CD4-positive, alpha-beta T cell (primary cell): ENCODE results near the gene LRRC53. TPM values are rescaled to one million over a fixed set of nuclear protein-coding genes. Genes with fewer than 3 reads are reported as not detected.

Experiments
- ATAC-seq: fragments of 200-7000 bp; cut with Tn5 transposase; one replicate; pipeline ENCODE4 v1.10.0; 2022; ENCODE audit warnings: mild to moderate bottlenecking; ENCODE audit not compliant: poor library complexity
- CTCF ChIA-PET: fragments of 350-600 bp; sonication (Branson Sonifier 250); formaldehyde crosslinking; loops from one replicate; lab custom pipeline; 2021; ENCODE audit warnings: antibody characterized with exemption, inconsistent platforms; lab: Charles Lee
- POLR2A ChIA-PET: fragments of 350-600 bp; sonication (Branson Sonifier 250); formaldehyde crosslinking; loops from one replicate; lab custom pipeline; 2021; ENCODE audit warnings: antibody characterized with exemption, inconsistent platforms; lab: Charles Lee
- DNase-seq, 14 experiments: peaks; one replicate each; pipeline ENCODE4 v3.0.0-alpha.2; 2013 to 2020; ENCODE audit warnings: mixed read lengths in 2 of 14
- H3K27ac ChIP-seq, 2 donors: one replicate each; pipeline versions ENCODE4 v1.5.1 to v1.7.0; 2013; ENCODE audit warnings: low read length in 2 of 2, low read depth in 1 of 2, mild to moderate bottlenecking in 1 of 2
- H3K27me3 ChIP-seq, 2 experiments: 1 replicate in 1 of 2; 2 replicates in 1 of 2; pipeline versions ENCODE4 v1.6.1 to v1.7.0; 2013; ENCODE audit warnings: low read length in 2 of 2, control low read depth in 1 of 2, mild to moderate bottlenecking in 1 of 2, moderate library complexity in 1 of 2; ENCODE audit not compliant: insufficient read depth in 2 of 2, control insufficient read depth in 1 of 2
- H3K36me3 ChIP-seq: one replicate; pipeline ENCODE4 v1.6.1; 2013; ENCODE audit warnings: low read length, control low read depth; ENCODE audit not compliant: insufficient read depth
- H3K4me1 ChIP-seq: one replicate; pipeline ENCODE4 v1.6.1; 2013; ENCODE audit warnings: low read length, control low read depth; ENCODE audit not compliant: insufficient read depth
- H3K4me3 ChIP-seq: one replicate; pipeline ENCODE4 v1.5.1; 2013; ENCODE audit warnings: mild to moderate bottlenecking, low read length, moderate library complexity
- H3K9me3 ChIP-seq, 2 experiments: 1 replicate in 1 of 2; 2 replicates in 1 of 2; pipeline versions ENCODE4 v1.6.1 to v1.7.0; 2013; ENCODE audit warnings: low read length in 2 of 2, mild to moderate bottlenecking in 2 of 2, control low read depth in 1 of 2, moderate library complexity in 1 of 2; ENCODE audit not compliant: control insufficient read depth in 1 of 2, insufficient read depth in 1 of 2
- H3K27ac Mint-ChIP-seq: one replicate; pipeline ENCODE4 v1.8.0; 2020; ENCODE audit warnings: mixed read lengths
- H3K27me3 Mint-ChIP-seq: one replicate; pipeline ENCODE4 v1.8.0; 2021; ENCODE audit warnings: mixed read lengths
- H3K36me3 Mint-ChIP-seq: one replicate; pipeline ENCODE4 v1.8.0; 2021; ENCODE audit warnings: low read depth, mixed read lengths
- H3K4me1 Mint-ChIP-seq: one replicate; pipeline ENCODE4 v1.8.0; 2021; ENCODE audit warnings: low read depth, mixed read lengths
- H3K4me3 Mint-ChIP-seq: one replicate; pipeline ENCODE4 v1.8.0; 2020; ENCODE audit warnings: mild to moderate bottlenecking, mixed read lengths
- H3K9me3 Mint-ChIP-seq: one replicate; pipeline ENCODE4 v1.8.0; 2020; ENCODE audit warnings: mixed read lengths
- intact Hi-C, 2 experiments: fragments of 100-400 bp; cut with DNase I in 1 of 2; cut with micrococcal nuclease in 1 of 2; formaldehyde crosslinking; loops; one replicate each; pipeline versions ENCODE4 v1.15.1 to v1.9.0; 2023 to 2025; cut with DNase I, micrococcal nuclease
- total RNA-seq, 174 experiments: library from RNA in 2 of 174; stranded (reverse) in 2 of 174; gene quantifications; one replicate each; pipeline ENCODE4 v1.2.3 and lab custom pipeline; 2021 to 2026
- TF ChIP-seq, protein P1 (sequence below): fragments of 200-600 bp; IDR thresholded peaks from one replicate; pipeline ENCODE4 v1.8.0; 2022; ENCODE audit warnings: antibody characterized with exemption, mild to moderate bottlenecking

The LRRC53 gene
- total RNA-seq, 2 experiments from 2014 or later: not detected

DNA sequence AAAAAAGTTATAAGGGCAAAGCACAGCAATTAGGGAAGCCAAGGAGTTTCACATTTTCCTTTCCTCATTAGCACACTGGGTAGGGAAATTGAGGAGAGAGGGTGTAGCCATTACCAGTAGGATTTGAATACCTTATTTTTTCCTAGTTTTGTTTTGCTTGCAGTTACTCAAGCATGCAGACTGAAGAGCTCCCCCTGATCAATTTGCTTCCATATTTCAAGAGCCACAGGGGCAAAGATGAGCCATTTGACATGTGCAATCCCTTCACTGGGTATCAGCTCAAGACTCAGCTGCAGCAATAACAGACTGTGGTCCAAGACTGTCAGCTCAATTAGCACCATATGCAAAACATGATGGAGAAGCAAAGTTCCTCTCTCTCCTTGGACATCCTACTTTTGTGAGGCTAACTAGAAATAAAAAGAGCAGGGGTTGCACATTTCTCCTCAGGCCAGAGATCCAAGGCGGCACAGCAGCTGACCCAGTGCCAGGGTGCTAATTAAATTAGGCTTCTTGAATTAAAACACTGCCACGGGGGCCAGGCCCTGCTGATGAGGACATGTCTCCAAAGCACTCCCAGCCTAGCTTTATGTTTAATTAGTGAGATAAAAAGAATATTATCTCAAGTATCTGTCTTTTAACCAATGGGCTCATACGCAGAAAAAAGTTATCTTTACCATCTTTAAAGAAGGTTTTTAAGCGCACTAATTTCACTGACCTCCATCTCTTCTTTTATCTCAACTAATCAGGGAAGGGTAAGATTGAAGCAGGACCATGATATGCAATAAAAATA lies 36.7 kb upstream of the LRRC53 start:
- H3K9me3 Mint-ChIP-seq: no peaks in the 10 kb centered on the region

DNA sequence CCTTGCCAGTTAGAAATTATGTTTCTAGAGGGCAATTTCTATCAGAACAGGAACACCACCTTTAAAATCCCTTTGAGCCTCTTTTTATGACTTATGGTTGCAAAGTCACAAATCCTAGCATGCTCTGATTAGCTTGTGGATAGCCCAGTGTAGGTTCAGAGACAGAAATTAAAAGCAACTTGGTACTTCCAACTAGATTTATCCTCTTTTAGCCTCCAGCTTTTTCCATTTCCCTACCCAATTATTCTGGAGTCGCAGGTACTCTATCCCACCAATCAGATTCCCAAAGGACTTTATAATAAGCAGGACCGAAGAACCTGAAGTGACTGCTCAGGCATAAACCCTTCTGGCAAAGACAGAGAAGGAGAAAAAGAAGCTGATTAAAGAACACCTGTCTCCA lies 33.4 kb upstream of the LRRC53 start:
- intact Hi-C loops: no loop called here
- Mint-ChIP-seq H3K36me3 (no peaks in the 10 kb centered on the region), H3K9me3 (no peaks in the 10 kb centered on the region), H3K27me3 (peaks cover 11% of the 10 kb centered on the region), H3K27ac (no peak overlapping the region), H3K4me3 (no peak overlapping the region), H3K4me1 (no peaks in the 10 kb centered on the region)
- H3K27me3 ChIP-seq: no peaks in the 10 kb centered on the region
- no peak overlapping the region for H3K27ac ChIP-seq
- no peaks in the 10 kb centered on the region for H3K4me1 ChIP-seq
- ChIA-PET CTCF (no interaction called here), POLR2A (no interaction called here)
- H3K9me3 ChIP-seq: no peaks in the 10 kb centered on the region
- no peak overlapping the region for H3K4me3 ChIP-seq
- H3K36me3 ChIP-seq: no peaks in the 10 kb centered on the region
- DNase-seq (no peak), ATAC-seq (no peak)
- TF ChIP-seq, protein P1, sequence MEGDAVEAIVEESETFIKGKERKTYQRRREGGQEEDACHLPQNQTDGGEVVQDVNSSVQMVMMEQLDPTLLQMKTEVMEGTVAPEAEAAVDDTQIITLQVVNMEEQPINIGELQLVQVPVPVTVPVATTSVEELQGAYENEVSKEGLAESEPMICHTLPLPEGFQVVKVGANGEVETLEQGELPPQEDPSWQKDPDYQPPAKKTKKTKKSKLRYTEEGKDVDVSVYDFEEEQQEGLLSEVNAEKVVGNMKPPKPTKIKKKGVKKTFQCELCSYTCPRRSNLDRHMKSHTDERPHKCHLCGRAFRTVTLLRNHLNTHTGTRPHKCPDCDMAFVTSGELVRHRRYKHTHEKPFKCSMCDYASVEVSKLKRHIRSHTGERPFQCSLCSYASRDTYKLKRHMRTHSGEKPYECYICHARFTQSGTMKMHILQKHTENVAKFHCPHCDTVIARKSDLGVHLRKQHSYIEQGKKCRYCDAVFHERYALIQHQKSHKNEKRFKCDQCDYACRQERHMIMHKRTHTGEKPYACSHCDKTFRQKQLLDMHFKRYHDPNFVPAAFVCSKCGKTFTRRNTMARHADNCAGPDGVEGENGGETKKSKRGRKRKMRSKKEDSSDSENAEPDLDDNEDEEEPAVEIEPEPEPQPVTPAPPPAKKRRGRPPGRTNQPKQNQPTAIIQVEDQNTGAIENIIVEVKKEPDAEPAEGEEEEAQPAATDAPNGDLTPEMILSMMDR: no peak

More for the DNA sequence above, 36.7 kb upstream of the LRRC53 start:
- TF ChIP-seq, protein P1: no peak
- no peak for ATAC-seq
- ChIA-PET POLR2A (no interaction called here), CTCF (no interaction called here)
- H3K4me3 Mint-ChIP-seq: no peak overlapping the region
- no peaks in the 10 kb centered on the region for H3K36me3 Mint-ChIP-seq
- H3K4me1 Mint-ChIP-seq: no peaks in the 10 kb centered on the region
- intact Hi-C loops: no loop called here
- H3K4me3 ChIP-seq: no peak overlapping the region
- no peaks in the 10 kb centered on the region for H3K9me3 ChIP-seq
- no peaks in the 10 kb centered on the region for H3K36me3 ChIP-seq
- no peak overlapping the region for H3K27ac Mint-ChIP-seq
- peaks cover 11% of the 10 kb centered on the region for H3K27me3 Mint-ChIP-seq
- DNase-seq: no peak
- H3K27ac ChIP-seq: no peak overlapping the region
- no peaks in the 10 kb centered on the region for H3K4me1 ChIP-seq
- H3K27me3 ChIP-seq: no peaks in the 10 kb centered on the region

DNA sequence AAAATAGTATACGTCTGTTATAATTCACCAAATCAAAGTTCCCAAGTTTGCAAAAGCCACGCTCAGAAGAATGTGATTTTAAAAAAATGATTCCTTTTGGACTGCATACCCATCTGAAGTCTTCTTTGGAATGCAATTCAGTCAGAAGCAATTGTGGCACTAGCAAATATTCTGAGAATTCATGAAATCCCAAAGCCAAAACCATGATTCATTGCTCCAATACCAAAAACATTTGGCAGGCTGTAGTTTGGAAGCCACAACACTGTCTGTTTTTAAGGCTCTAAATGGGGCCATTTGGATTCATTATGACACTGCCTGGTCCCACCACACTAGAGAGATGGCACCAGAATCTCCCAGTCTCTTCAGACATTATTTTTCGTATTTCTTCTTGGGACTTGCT lies 21.8 kb upstream of the LRRC53 start:
- Mint-ChIP-seq H3K4me1 (no peaks in the 10 kb centered on the region), H3K36me3 (no peaks in the 10 kb centered on the region), H3K4me3 (no peak overlapping the region), H3K9me3 (no peaks in the 10 kb centered on the region), H3K27ac (no peak overlapping the region), H3K27me3 (no peaks in the 10 kb centered on the region)
- Histone ChIP-seq H3K36me3 (no peaks in the 10 kb centered on the region), H3K27ac (no peak overlapping the region), H3K4me3 (no peak overlapping the region), H3K27me3 (no peaks in the 10 kb centered on the region), H3K9me3 (no peaks in the 10 kb centered on the region), H3K4me1 (no peaks in the 10 kb centered on the region)
- TF ChIP-seq, protein P1: no peak
- intact Hi-C loops: no loop called here
- ATAC-seq: no peak
- DNase-seq: no peak
- ChIA-PET CTCF (interaction anchor here (0.6 kb wide), 1 partner anchor 25 kb away, joined by 3 read pairs; no protein-coding TSS in a partner anchor), POLR2A (no interaction called here)
